ENCODE results near the gene KCNN3. TPM values are rescaled to one million over a fixed set of nuclear protein-coding genes. Genes with fewer than 3 reads are reported as not detected.

KCNN3 gene
- total and polyA plus RNA-seq, 7 donors = 0.23 to 27.7 (median 9.4) TPM

DNA sequence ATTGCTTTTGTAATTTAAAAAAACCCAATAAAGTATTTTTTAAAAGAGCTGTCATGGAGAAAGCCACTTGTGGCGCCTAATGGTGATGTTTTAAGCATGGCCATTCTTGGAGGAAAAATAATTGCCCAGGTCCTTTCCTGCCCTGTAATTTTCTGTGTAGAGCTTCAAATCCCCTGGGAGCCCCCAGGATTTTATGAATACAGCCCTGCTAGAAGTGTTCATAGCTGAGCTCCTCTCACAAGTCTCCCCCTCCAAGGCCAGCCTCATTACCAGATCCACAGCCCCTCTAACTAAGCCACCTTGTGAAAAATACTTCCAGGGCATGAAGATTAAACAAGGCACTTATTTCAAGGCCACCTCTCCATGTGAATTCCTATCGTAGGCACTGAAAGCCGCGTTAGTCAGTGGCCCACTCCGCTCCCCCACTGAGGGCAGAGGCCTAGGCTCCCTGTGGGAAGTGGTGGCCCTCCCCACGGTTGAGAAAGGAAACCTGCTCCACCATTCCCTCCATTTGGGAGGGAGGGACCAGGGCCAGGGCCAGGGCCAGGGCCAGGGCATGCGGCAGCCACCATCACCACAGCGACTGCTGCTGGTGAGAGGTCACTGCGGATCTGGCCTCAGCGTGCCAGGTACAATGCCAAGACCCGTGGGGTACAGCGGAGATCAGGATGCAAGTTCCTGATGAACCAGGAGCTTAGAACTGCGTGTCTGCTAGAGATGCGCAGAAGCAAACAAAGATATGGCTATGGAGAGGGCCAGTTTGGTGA lies 83.1 kb downstream of the KCNN3 start:
- H3K36me3 ChIP-seq = no peaks in the 10 kb centered on the region
- no peaks in the 10 kb centered on the region for H3K27me3 ChIP-seq
- WGBS, 2 donors = 93 to 95% methylated on average over 14 of the region's 14 CpGs
- peak; percentile 39 for DNase-seq
- intact Hi-C loops (cut with DNase I) = no loop called here
- no peak overlapping the region for H3K4me3 ChIP-seq
- no peak for TF ChIP-seq POLR2AphosphoS5 (IDR thresholded peaks at IDR 0.05)
- no peak for TF ChIP-seq POLR2A (IDR thresholded peaks at IDR 0.05)
- TF ChIP-seq, protein P1, sequence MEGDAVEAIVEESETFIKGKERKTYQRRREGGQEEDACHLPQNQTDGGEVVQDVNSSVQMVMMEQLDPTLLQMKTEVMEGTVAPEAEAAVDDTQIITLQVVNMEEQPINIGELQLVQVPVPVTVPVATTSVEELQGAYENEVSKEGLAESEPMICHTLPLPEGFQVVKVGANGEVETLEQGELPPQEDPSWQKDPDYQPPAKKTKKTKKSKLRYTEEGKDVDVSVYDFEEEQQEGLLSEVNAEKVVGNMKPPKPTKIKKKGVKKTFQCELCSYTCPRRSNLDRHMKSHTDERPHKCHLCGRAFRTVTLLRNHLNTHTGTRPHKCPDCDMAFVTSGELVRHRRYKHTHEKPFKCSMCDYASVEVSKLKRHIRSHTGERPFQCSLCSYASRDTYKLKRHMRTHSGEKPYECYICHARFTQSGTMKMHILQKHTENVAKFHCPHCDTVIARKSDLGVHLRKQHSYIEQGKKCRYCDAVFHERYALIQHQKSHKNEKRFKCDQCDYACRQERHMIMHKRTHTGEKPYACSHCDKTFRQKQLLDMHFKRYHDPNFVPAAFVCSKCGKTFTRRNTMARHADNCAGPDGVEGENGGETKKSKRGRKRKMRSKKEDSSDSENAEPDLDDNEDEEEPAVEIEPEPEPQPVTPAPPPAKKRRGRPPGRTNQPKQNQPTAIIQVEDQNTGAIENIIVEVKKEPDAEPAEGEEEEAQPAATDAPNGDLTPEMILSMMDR (IDR thresholded peaks at IDR 0.05) = no peak
- no peak for TF ChIP-seq EP300 (IDR thresholded peaks at IDR 0.05)
- peak overlapping the region in 1 of 4 donors; percentile 1 for H3K27ac ChIP-seq
- peaks cover 0 to 9% (median 4%) of the 10 kb centered on the region in 4 donors for H3K4me1 ChIP-seq
- no peaks in the 10 kb centered on the region for H3K9me3 ChIP-seq

DNA sequence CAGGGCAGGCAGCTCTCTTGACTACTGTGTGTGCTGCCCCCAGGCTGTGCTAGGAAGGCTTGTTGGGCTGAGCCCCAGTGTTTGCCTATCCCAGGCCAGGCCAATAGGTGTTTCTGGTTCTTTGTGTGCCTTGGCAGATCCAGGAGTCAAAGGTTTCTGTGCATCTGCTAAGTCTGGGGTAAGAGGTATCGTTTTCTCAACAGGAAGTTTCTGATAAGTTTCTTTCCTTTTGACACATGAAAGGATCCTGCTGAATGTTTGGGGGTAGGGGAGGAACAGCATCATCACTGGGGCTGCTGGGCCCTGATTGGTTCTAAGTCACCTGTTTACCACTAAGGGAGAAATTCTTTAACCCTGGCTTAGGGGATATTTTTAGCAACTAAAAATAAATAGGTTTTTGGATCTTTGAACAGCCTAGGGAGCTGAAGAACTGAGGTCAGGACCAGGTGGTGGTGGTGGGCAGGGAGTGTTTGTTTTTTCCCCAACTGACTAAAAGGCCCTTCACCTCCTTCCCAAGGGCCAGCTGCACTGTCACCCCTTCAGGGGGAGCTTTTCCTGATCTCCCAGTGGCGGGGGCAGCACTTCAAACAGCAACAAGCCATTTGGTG lies 85.1 kb downstream of the KCNN3 start:
- DNase-seq = peak; percentile 58
- Histone ChIP-seq H3K36me3 (no peaks in the 10 kb centered on the region), H3K4me1 (no peaks in the 10 kb centered on the region), H3K4me3 (no peak overlapping the region), H3K9me3 (no peaks in the 10 kb centered on the region), H3K27me3 (no peaks in the 10 kb centered on the region), H3K27ac (no peak overlapping the region)
- TF ChIP-seq POLR2AphosphoS5 (IDR thresholded peaks at IDR 0.05) (peak in 1 of 4 donors; percentile 22), EP300 (IDR thresholded peaks at IDR 0.05) (no peak), POLR2A (IDR thresholded peaks at IDR 0.05) (no peak)
- TF ChIP-seq, protein P1 (IDR thresholded peaks at IDR 0.05) = no peak
- intact Hi-C loops (cut with DNase I) = no loop called here
- 36 to 38% methylated on average over 2 of the region's 2 CpGs for WGBS, 2 donors

DNA sequence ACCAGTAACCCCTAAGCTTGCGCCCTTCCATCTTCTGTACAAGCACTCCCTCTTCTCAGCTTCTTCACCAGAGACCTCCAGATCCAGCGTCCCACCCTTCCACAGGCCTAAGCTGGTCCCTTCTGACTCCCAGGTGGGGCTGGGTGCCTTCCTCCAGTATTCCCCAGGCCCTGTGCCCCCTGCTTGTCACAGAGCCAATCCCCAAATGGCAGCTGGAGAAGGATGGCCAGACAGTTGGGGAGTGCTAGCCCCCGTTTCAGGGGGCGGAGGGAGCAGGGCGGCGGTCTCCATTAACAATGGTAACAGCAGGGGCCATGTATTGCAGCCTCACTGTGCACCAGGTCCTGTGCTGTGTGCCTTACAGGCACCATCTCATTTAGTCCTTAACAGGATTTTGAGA lies 85.7 kb downstream of the KCNN3 start:
- Histone ChIP-seq H3K4me3 (no peak overlapping the region), H3K9me3 (no peaks in the 10 kb centered on the region), H3K36me3 (no peaks in the 10 kb centered on the region), H3K27me3 (no peaks in the 10 kb centered on the region), H3K4me1 (no peaks in the 10 kb centered on the region), H3K27ac (no peak overlapping the region)
- TF ChIP-seq EP300 (IDR thresholded peaks at IDR 0.05) (no peak), POLR2A (IDR thresholded peaks at IDR 0.05) (no peak), POLR2AphosphoS5 (IDR thresholded peaks at IDR 0.05) (no peak)
- TF ChIP-seq, protein P1 (IDR thresholded peaks at IDR 0.05) = no peak
- 84 to 90% methylated on average over 6 of the region's 6 CpGs for WGBS, 2 donors
- intact Hi-C loops (cut with DNase I) = no loop called here
- DNase-seq = peak; percentile 56

DNA sequence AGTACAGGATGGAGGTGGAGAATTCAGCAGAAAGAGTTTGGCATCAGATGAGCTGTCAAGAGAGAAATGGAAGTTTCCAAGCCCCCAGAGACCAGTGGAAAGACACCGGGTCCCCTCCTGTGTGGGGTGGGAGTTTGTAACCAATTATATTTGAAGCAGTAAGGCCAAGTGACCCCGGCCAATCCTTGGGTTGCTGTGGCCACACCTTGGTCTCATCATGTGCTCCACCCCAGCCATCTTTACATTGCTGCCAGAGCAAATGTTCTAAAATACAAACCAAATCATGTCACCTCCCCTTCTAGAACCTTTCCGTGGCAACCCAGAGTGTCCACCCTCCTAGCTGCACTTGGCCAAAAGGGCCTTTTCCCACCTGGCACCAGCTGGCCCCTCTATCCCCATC lies 86.1 kb downstream of the KCNN3 start:
- Histone ChIP-seq H3K27ac (no peak overlapping the region), H3K4me3 (no peak overlapping the region), H3K36me3 (no peaks in the 10 kb centered on the region), H3K9me3 (no peaks in the 10 kb centered on the region), H3K4me1 (no peaks in the 10 kb centered on the region), H3K27me3 (no peaks in the 10 kb centered on the region)
- intact Hi-C loops (cut with DNase I) = no loop called here
- TF ChIP-seq POLR2AphosphoS5 (IDR thresholded peaks at IDR 0.05) (no peak), POLR2A (IDR thresholded peaks at IDR 0.05) (no peak), EP300 (IDR thresholded peaks at IDR 0.05) (no peak)
- TF ChIP-seq, protein P1 (IDR thresholded peaks at IDR 0.05) = no peak
- peak; percentile 15 for DNase-seq
- 78 to 81% methylated on average over 3 of the region's 3 CpGs for WGBS, 2 donors
